G401 (cell line): Measurements from ENCODE around the gene DUSP10. TPM values are rescaled to one million over a fixed set of nuclear protein-coding genes. Genes with fewer than 3 reads are reported as not detected.

Experiments
- DNase-seq: peaks from one replicate; pipeline ENCODE4 v3.0.0-alpha.2; 2015; ENCODE audit warnings: low spot score
- in situ Hi-C: cut with HindIII; loops from 2 replicates; pipeline ENCODE4 v1.10.0; 2016; ENCODE audit warnings: low sequenced_read_pairs, mixed read lengths
- total RNA-seq: library from RNA; depleted of rRNA; stranded (reverse); fragments of >200 nt; shearing (Covaris generic); gene quantifications from 2 replicates; pipeline ENCODE4 v1.2.3, GENCODE V29; 2014; rRNA removed

DUSP10 gene
- total RNA-seq, result not detected in 2 replicates

- peak; percentile 89 for DNase-seq
- in situ Hi-C loops, result no loop called here
These were observed at the start of gene DUSP10 for GRCh38 chr1:221741703-221742554. Gene DUSP10 (minus strand): TSS chr1:221742089. CDS start chr1:221739744, 2,345 bp downstream.

GRCh38 chr1:221788466-221788865, 46.6 kb upstream of the DUSP10 start:
- in situ Hi-C loops, result no loop called here
- DNase-seq, result no peak

- no peak for DNase-seq
- in situ Hi-C loops, result no loop called here
These were observed 44.8 kb upstream of the DUSP10 start for GRCh38 chr1:221786647-221787046.

GRCh38 chr1:221783936-221784335, 42.0 kb upstream of the DUSP10 start:
- in situ Hi-C loops, result no loop called here
- DNase-seq, result no peak

- no peak for DNase-seq
- in situ Hi-C loops, result no loop called here
These were observed 41.5 kb upstream of the DUSP10 start for GRCh38 chr1:221783437-221783836.

GRCh38 chr1:221782970-221783369, 41.1 kb upstream of the DUSP10 start:
- in situ Hi-C loops, result no loop called here

GRCh38 chr1:221782477-221782876, 40.6 kb upstream of the DUSP10 start:
- in situ Hi-C loops, result no loop called here
- DNase-seq, result no peak

More at GRCh38 chr1:221782970-221783369, 41.1 kb upstream of the DUSP10 start:
- no peak for DNase-seq

GRCh38 chr1:221781102-221781755, 39.3 kb upstream of the DUSP10 start:
- in situ Hi-C loops, result no loop called here

GRCh38 chr1:221780175-221780574, 38.3 kb upstream of the DUSP10 start:
- DNase-seq, result no peak
- in situ Hi-C loops, result no loop called here

More at GRCh38 chr1:221781102-221781755, 39.3 kb upstream of the DUSP10 start:
- no peak for DNase-seq

GRCh38 chr1:221779771-221780170, 37.9 kb upstream of the DUSP10 start:
- DNase-seq, result no peak
- in situ Hi-C loops, result no loop called here

- in situ Hi-C loops, result no loop called here
- DNase-seq, result no peak
These were observed 36.8 kb upstream of the DUSP10 start for GRCh38 chr1:221778535-221779142.

GRCh38 chr1:221778125-221778524, 36.2 kb upstream of the DUSP10 start:
- DNase-seq, result no peak
- in situ Hi-C loops, result no loop called here

GRCh38 chr1:221777431-221778072, 35.7 kb upstream of the DUSP10 start:
- DNase-seq, result no peak
- in situ Hi-C loops, result no loop called here

- DNase-seq, result no peak
- in situ Hi-C loops, result no loop called here
These were observed 34.8 kb upstream of the DUSP10 start for GRCh38 chr1:221776495-221777301.

- DNase-seq, result no peak
- in situ Hi-C loops, result no loop called here
These were observed 33.3 kb upstream of the DUSP10 start for GRCh38 chr1:221775206-221775605.

GRCh38 chr1:221774054-221774842, 32.4 kb upstream of the DUSP10 start:
- no peak for DNase-seq
- in situ Hi-C loops, result no loop called here

- no peak for DNase-seq
- in situ Hi-C loops, result no loop called here
These were observed 31.5 kb upstream of the DUSP10 start for GRCh38 chr1:221773383-221773782.

- in situ Hi-C loops, result no loop called here
- DNase-seq, result no peak
These were observed 30.2 kb upstream of the DUSP10 start for GRCh38 chr1:221772117-221772516.
